Measurements from ENCODE around the gene OGFOD3. TPM values are rescaled to one million over a fixed set of nuclear protein-coding genes. Genes with fewer than 3 reads are reported as not detected.

Gene OGFOD3
- 33.3 and 35.6 TPM in 2 replicates for total RNA-seq
- long read RNA-seq: 0 reads

- H3K9me3 Mint-ChIP-seq: peaks cover 3% of the 10 kb centered on the region
- H3K4me3 Mint-ChIP-seq: peak within 1 kb of the TSS; percentile 86
- peaks cover 12% of the 10 kb centered on the region for H3K4me1 Mint-ChIP-seq
- peaks cover 25% of the 10 kb centered on the region for H3K36me3 Mint-ChIP-seq (ENCODE audit: low read depth)
- TF ChIP-seq CTCF (conservative IDR thresholded peaks at IDR 0.05): no peak
- peak; percentile 73 for DNase-seq (ENCODE audit: low read depth, low spot score)
- H3K27me3 Mint-ChIP-seq (ENCODE audit: low read depth): no peaks in the 10 kb centered on the region
- H3K27ac Mint-ChIP-seq (ENCODE audit: unreplicated experiment): no peak within 1 kb of the TSS
Measured at GRCh38 chr17:82418001-82418986, at the start of gene OGFOD3, which contains the start of gene HEXD. TSS of gene OGFOD3 (minus strand) at chr17:82418586. CDS start at chr17:82418485, 101 bp downstream. TSS of gene HEXD (plus strand) at chr17:82418347. CDS start at chr17:82419800, 1,453 bp downstream.

GRCh38 chr17:82465023-82465603, 46.7 kb upstream of the OGFOD3 start:
- Mint-ChIP-seq H3K9me3 (no peaks in the 10 kb centered on the region), H3K27me3 (ENCODE audit: low read depth) (no peaks in the 10 kb centered on the region), H3K4me3 (no peak overlapping the region), H3K27ac (ENCODE audit: unreplicated experiment) (no peak overlapping the region), H3K4me1 (no peaks in the 10 kb centered on the region), H3K36me3 (ENCODE audit: low read depth) (peaks cover 12% of the 10 kb centered on the region)
- TF ChIP-seq CTCF (conservative IDR thresholded peaks at IDR 0.05): no peak
- no peak for DNase-seq (ENCODE audit: low read depth, low spot score)

- no peak for DNase-seq (ENCODE audit: low read depth, low spot score)
- no peaks in the 10 kb centered on the region for H3K9me3 Mint-ChIP-seq
- H3K4me1 Mint-ChIP-seq: peaks cover under 1% of the 10 kb centered on the region
- H3K4me3 Mint-ChIP-seq: no peak overlapping the region
- H3K27ac Mint-ChIP-seq (ENCODE audit: unreplicated experiment): no peak overlapping the region
- no peak for TF ChIP-seq CTCF (conservative IDR thresholded peaks at IDR 0.05)
- peaks cover 9% of the 10 kb centered on the region for H3K36me3 Mint-ChIP-seq (ENCODE audit: low read depth)
- H3K27me3 Mint-ChIP-seq (ENCODE audit: low read depth): no peaks in the 10 kb centered on the region
Measured at GRCh38 chr17:82464567-82464929, 46.2 kb upstream of the OGFOD3 start.

GRCh38 chr17:82463925-82464566, 45.7 kb upstream of the OGFOD3 start:
- Mint-ChIP-seq H3K27ac (ENCODE audit: unreplicated experiment) (peak overlapping the region; percentile 81), H3K9me3 (no peaks in the 10 kb centered on the region), H3K36me3 (ENCODE audit: low read depth) (peaks cover 9% of the 10 kb centered on the region), H3K4me1 (peaks cover 5% of the 10 kb centered on the region), H3K4me3 (peak overlapping the region; percentile 54), H3K27me3 (ENCODE audit: low read depth) (no peaks in the 10 kb centered on the region)
- no peak for DNase-seq (ENCODE audit: low read depth, low spot score)
- no peak for TF ChIP-seq CTCF (conservative IDR thresholded peaks at IDR 0.05)

GRCh38 chr17:82463391-82463790, 45.0 kb upstream of the OGFOD3 start:
- Mint-ChIP-seq H3K4me1 (peaks cover 5% of the 10 kb centered on the region), H3K9me3 (no peaks in the 10 kb centered on the region), H3K27ac (ENCODE audit: unreplicated experiment) (peak overlapping the region; percentile 81), H3K36me3 (ENCODE audit: low read depth) (peaks cover 5% of the 10 kb centered on the region), H3K27me3 (ENCODE audit: low read depth) (no peaks in the 10 kb centered on the region), H3K4me3 (peak overlapping the region; percentile 54)
- DNase-seq (ENCODE audit: low read depth, low spot score): no peak
- no peak for TF ChIP-seq CTCF (conservative IDR thresholded peaks at IDR 0.05)
